ENCODE measurements around the gene KRTAP5-2. TPM values are rescaled to one million over a fixed set of nuclear protein-coding genes. Genes with fewer than 3 reads are reported as not detected.
A peak's percentile ranks its signal among the peaks of the same experiment; 100 is the strongest.

The KRTAP5-2 gene
- total and polyA plus RNA-seq, 3 experiments from 2014 or later: 0.46 TPM; not detected in 2

DNA sequence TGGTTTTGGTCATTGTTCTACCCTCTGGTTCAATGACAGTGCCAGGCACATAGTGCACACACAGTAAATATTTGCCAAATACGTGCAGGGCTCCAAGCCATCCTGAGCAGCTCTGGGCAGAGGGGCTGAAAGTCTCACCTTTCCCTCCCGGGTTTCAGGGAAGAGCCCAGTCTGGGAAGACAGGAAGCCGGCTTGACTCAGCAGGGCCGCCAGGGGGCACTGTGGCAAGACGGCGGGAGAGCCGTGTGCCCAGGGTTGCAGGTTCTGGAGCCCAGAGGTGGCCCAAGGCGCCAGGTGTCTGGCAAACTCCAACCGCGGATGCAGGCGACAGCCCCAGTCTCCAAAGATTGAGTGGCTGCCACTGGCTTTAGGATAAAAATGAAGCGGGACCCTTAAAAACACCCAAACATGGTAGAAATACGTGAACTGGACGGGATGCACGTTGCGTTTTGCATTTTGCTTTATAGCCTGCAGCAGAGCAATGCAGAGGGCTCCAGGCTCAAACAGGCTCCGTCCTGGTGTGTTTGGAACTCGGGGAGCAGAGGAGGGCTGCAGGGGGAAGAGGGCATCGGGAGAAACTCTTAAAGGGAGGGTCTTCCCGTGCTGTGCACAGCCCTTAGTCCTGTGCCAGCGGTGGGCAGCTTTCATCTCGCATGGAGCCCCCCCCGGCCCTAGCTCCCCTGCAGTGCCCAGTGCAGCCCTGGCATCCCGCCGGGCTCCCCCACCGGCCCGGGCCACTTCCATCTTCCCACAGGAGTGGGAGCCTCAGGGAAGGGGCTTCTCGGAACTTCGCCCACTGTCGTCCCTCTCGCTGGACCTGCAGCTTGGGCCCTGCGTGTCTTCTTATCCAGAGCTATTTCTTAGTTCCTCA is 42.2 kb upstream of the KRTAP5-2 start:
- Mint-ChIP-seq H3K9me3 (no peaks in the 10 kb centered on the region), H3K36me3 (no peaks in the 10 kb centered on the region), H3K4me3 (no peak overlapping the region), H3K27ac (peak overlapping the region in 1 of 8 donors; percentile 8), H3K27me3 (peaks cover 17 to 26% of the 10 kb centered on the region in 2 donors), H3K4me1 (peaks cover 0 to 5% (median 0%) of the 10 kb centered on the region in 3 donors)
- no peaks in the 10 kb centered on the region for H3K4me1 ChIP-seq (ENCODE audit: insufficient read depth, low read length)
- POLR2A ChIA-PET: no interaction called here
- CTCF ChIA-PET: interaction anchor here (0.6 to 2.6 kb wide), 8 partner anchors 9 to 750 kb away, joined by 3 to 12 read pairs (median 4); partner anchors contain the start of gene KRTAP5-5
- H3K4me3 ChIP-seq (ENCODE audit: low read length): no peak overlapping the region
- no peaks in the 10 kb centered on the region for H3K36me3 ChIP-seq (ENCODE audit: insufficient read depth, low read length)
- no peak overlapping the region for H3K27ac ChIP-seq (ENCODE audit: low read depth, low read length)
- H3K27me3 ChIP-seq (ENCODE audit: insufficient read depth, low read length, poor library complexity, severe bottlenecking): no peaks in the 10 kb centered on the region
- H3K9me3 ChIP-seq (ENCODE audit: low read length): no peaks in the 10 kb centered on the region
- peak in 4 of 5 donors; percentile 7 to 25 (median 14) for DNase-seq

DNA sequence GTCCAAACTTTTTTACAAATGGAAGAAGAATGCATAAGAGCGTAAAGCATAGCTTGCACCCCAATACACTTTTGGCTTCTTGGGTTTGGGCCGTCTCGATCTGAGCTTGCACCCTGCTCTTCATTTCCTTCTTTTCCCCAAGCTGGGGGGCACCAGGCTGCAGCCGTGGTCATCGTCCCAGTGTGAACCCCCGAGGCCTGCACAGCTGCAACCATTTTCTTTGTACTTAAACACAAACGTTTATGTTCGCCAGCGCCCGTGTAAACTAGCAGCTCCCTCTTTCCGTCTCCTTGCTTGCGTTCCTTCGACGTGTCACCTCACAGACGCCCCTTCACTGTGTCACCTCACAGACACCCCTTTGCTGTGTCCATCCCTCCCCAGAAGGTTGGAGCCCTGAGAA is 41.6 kb upstream of the KRTAP5-2 start:
- H3K4me3 Mint-ChIP-seq: no peak overlapping the region
- peaks cover 18 to 30% of the 10 kb centered on the region in 2 donors for H3K27me3 Mint-ChIP-seq
- no peaks in the 10 kb centered on the region for H3K36me3 ChIP-seq (ENCODE audit: insufficient read depth, low read length)
- POLR2A ChIA-PET: no interaction called here
- no peaks in the 10 kb centered on the region for H3K9me3 Mint-ChIP-seq
- H3K4me1 Mint-ChIP-seq: peaks cover 0 to 5% (median 0%) of the 10 kb centered on the region in 3 donors
- H3K4me3 ChIP-seq (ENCODE audit: low read length): no peak overlapping the region
- no peak overlapping the region for H3K27ac Mint-ChIP-seq
- no peaks in the 10 kb centered on the region for H3K36me3 Mint-ChIP-seq
- no peak overlapping the region for H3K27ac ChIP-seq (ENCODE audit: low read depth, low read length)
- H3K27me3 ChIP-seq (ENCODE audit: insufficient read depth, low read length, poor library complexity, severe bottlenecking): no peaks in the 10 kb centered on the region
- H3K4me1 ChIP-seq (ENCODE audit: insufficient read depth, low read length): no peaks in the 10 kb centered on the region
- CTCF ChIA-PET: interaction anchor here (0.6 to 2.6 kb wide), 8 partner anchors 8 to 751 kb away, joined by 3 to 12 read pairs (median 4); partner anchors contain the start of gene KRTAP5-5
- no peak for DNase-seq
- H3K9me3 ChIP-seq (ENCODE audit: low read length): no peaks in the 10 kb centered on the region

DNA sequence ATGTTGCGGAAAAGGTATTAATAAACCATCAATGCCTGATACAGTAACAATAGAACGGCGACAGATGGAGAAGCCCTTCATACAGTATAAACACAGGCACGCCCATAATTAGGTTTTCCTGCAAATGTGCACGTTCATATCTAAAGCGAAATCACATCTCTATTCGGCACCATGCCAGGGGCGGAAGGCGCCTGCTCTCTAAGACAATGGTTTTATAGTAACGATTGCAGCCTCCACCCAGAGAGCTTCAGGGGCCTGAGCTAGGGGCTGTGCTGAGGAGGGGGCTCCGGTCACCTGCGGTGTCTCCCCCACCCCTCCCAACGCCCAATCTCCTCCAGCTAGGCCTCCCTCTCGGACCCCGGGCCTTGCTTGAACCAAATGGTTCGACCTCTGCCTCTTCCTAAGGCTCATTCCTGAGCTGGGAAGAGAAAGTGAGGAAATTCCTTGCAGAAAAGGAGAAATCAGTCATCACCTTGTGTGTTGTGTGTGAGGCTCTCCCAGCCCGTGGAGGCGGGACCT is 41.1 kb upstream of the KRTAP5-2 start:
- Mint-ChIP-seq H3K4me3 (peak overlapping the region in 1 of 7 donors; percentile 40), H3K4me1 (peaks cover 0 to 5% (median 0%) of the 10 kb centered on the region in 3 donors), H3K36me3 (no peaks in the 10 kb centered on the region), H3K27ac (no peak overlapping the region), H3K9me3 (no peaks in the 10 kb centered on the region), H3K27me3 (peaks cover 16 to 28% of the 10 kb centered on the region in 2 donors)
- Histone ChIP-seq H3K4me1 (ENCODE audit: insufficient read depth, low read length) (no peaks in the 10 kb centered on the region), H3K9me3 (ENCODE audit: low read length) (no peaks in the 10 kb centered on the region), H3K27me3 (ENCODE audit: insufficient read depth, low read length, poor library complexity, severe bottlenecking) (no peaks in the 10 kb centered on the region), H3K4me3 (ENCODE audit: low read length) (no peak overlapping the region), H3K27ac (ENCODE audit: low read depth, low read length) (no peak overlapping the region), H3K36me3 (ENCODE audit: insufficient read depth, low read length) (no peaks in the 10 kb centered on the region)
- ChIA-PET POLR2A (no interaction called here), CTCF (interaction anchor here (1.1 to 2.6 kb wide), 7 partner anchors 8 to 93 kb away, joined by 3 to 12 read pairs (median 4); partner anchors contain the start of gene KRTAP5-5)
- no peak for DNase-seq

- H3K4me1 Mint-ChIP-seq: peaks cover 0 to 5% (median 0%) of the 10 kb centered on the region in 3 donors
- no peaks in the 10 kb centered on the region for H3K27me3 ChIP-seq (ENCODE audit: insufficient read depth, low read length, poor library complexity, severe bottlenecking)
- no peaks in the 10 kb centered on the region for H3K9me3 Mint-ChIP-seq
- H3K27ac Mint-ChIP-seq: no peak overlapping the region
- H3K27ac ChIP-seq (ENCODE audit: low read depth, low read length): no peak overlapping the region
- no peaks in the 10 kb centered on the region for H3K9me3 ChIP-seq (ENCODE audit: low read length)
- CTCF ChIA-PET: interaction anchor here (1.3 to 2.6 kb wide), 3 partner anchors 10 to 56 kb away, joined by 3 to 12 read pairs (median 4); no protein-coding TSS in a partner anchor
- H3K4me3 ChIP-seq (ENCODE audit: low read length): no peak overlapping the region
- no peaks in the 10 kb centered on the region for H3K36me3 Mint-ChIP-seq
- peaks cover 16 to 32% of the 10 kb centered on the region in 2 donors for H3K27me3 Mint-ChIP-seq
- H3K4me3 Mint-ChIP-seq: no peak overlapping the region
- POLR2A ChIA-PET: interaction anchor here (0.5 kb wide), 1 partner anchor 54 kb away, joined by 3 read pairs; the partner anchor contains the start of gene KRTAP5-1
- no peaks in the 10 kb centered on the region for H3K4me1 ChIP-seq (ENCODE audit: insufficient read depth, low read length)
- H3K36me3 ChIP-seq (ENCODE audit: insufficient read depth, low read length): no peaks in the 10 kb centered on the region
- DNase-seq: no peak
Observed at GRCh38 chr11:1638344-1638743, 40.2 kb upstream of the KRTAP5-2 start.

GRCh38 chr11:1637628-1638027 is 39.5 kb upstream of the KRTAP5-2 start:
- Mint-ChIP-seq H3K27ac (no peak overlapping the region), H3K4me3 (no peak overlapping the region), H3K9me3 (no peaks in the 10 kb centered on the region), H3K4me1 (peaks cover 0 to 8% (median 2%) of the 10 kb centered on the region in 3 donors), H3K36me3 (no peaks in the 10 kb centered on the region), H3K27me3 (peaks cover 16 to 39% of the 10 kb centered on the region in 2 donors)
- no peaks in the 10 kb centered on the region for H3K4me1 ChIP-seq (ENCODE audit: insufficient read depth, low read length)
- no peaks in the 10 kb centered on the region for H3K27me3 ChIP-seq (ENCODE audit: insufficient read depth, low read length, poor library complexity, severe bottlenecking)
- ChIA-PET CTCF (interaction anchor here (0.8 to 2.6 kb wide), 3 partner anchors 9 to 57 kb away, joined by 3 to 12 read pairs (median 4); no protein-coding TSS in a partner anchor), POLR2A (no interaction called here)
- no peak overlapping the region for H3K4me3 ChIP-seq (ENCODE audit: low read length)
- H3K9me3 ChIP-seq (ENCODE audit: low read length): no peaks in the 10 kb centered on the region
- H3K36me3 ChIP-seq (ENCODE audit: insufficient read depth, low read length): no peaks in the 10 kb centered on the region
- DNase-seq: no peak
- no peak overlapping the region for H3K27ac ChIP-seq (ENCODE audit: low read depth, low read length)

DNA sequence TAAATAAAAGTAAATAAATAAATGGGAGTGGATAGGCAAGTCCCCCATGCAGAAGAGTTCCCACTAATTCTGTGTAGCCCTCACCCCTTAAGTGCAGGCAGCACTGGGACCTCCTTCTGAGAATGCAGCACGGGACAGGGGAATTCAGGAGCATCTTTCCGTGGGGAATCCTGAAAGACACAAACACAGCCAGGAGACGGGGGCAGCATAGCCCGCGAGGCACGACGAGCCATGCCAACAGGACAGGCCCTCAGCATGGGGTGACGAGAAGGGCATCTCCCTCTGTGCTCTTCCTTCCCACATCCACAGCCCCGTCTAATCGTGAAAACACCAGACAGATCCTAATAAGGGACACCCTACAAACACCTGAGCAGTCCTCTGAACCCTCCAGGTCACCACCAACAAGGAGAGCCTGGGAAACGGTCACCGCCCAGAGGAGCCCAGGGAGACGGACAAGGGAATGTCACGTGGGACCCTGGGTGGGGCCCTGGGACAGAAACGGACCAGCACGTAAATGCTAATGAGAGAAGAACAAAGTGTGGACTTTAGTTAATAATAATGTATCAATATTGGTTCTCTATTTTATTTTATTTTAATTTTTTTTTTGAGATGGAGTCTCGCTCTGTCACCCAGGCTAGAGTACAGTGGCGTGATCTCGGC is 38.3 kb upstream of the KRTAP5-2 start:
- Histone ChIP-seq H3K4me3 (ENCODE audit: low read length) (no peak overlapping the region), H3K27me3 (ENCODE audit: insufficient read depth, low read length, poor library complexity, severe bottlenecking) (peaks cover 5% of the 10 kb centered on the region), H3K9me3 (ENCODE audit: low read length) (no peaks in the 10 kb centered on the region), H3K36me3 (ENCODE audit: insufficient read depth, low read length) (no peaks in the 10 kb centered on the region), H3K4me1 (ENCODE audit: insufficient read depth, low read length) (no peaks in the 10 kb centered on the region), H3K27ac (ENCODE audit: low read depth, low read length) (no peak overlapping the region)
- ChIA-PET POLR2A (no interaction called here), CTCF (interaction anchor here (0.9 kb wide), 1 partner anchor 16 kb away, joined by 4 read pairs; no protein-coding TSS in a partner anchor)
- Mint-ChIP-seq H3K4me3 (no peak overlapping the region), H3K27me3 (peaks cover 24 to 49% of the 10 kb centered on the region in 2 donors), H3K27ac (no peak overlapping the region), H3K36me3 (no peaks in the 10 kb centered on the region), H3K9me3 (no peaks in the 10 kb centered on the region), H3K4me1 (peaks cover 0 to 14% (median 3%) of the 10 kb centered on the region in 3 donors)
- DNase-seq: no peak

- peaks cover 5% of the 10 kb centered on the region for H3K4me1 ChIP-seq (ENCODE audit: insufficient read depth, low read length)
- no peaks in the 10 kb centered on the region for H3K36me3 Mint-ChIP-seq
- no peaks in the 10 kb centered on the region for H3K9me3 Mint-ChIP-seq
- DNase-seq: no peak
- H3K36me3 ChIP-seq (ENCODE audit: insufficient read depth, low read length): no peaks in the 10 kb centered on the region
- H3K4me3 Mint-ChIP-seq: no peak overlapping the region
- peaks cover 26 to 54% of the 10 kb centered on the region in 2 donors for H3K27me3 Mint-ChIP-seq
- H3K27me3 ChIP-seq (ENCODE audit: insufficient read depth, low read length, poor library complexity, severe bottlenecking): peaks cover 16% of the 10 kb centered on the region
- no peak overlapping the region for H3K4me3 ChIP-seq (ENCODE audit: low read length)
- POLR2A ChIA-PET: no interaction called here
- H3K27ac ChIP-seq (ENCODE audit: low read depth, low read length): no peak overlapping the region
- CTCF ChIA-PET: interaction anchor here (1.9 kb wide), 1 partner anchor 19 kb away, joined by 6 read pairs; no protein-coding TSS in a partner anchor
- no peak overlapping the region for H3K27ac Mint-ChIP-seq
- H3K9me3 ChIP-seq (ENCODE audit: low read length): no peaks in the 10 kb centered on the region
- H3K4me1 Mint-ChIP-seq: peaks cover 0 to 11% (median 4%) of the 10 kb centered on the region in 3 donors
Observed at GRCh38 chr11:1633864-1634263, 35.8 kb upstream of the KRTAP5-2 start.
